H9 (cell line): ENCODE data around the gene H6PD. TPM values are rescaled to one million over a fixed set of nuclear protein-coding genes. Genes with fewer than 3 reads are reported as not detected.

ENCODE experiments used
- DNase-seq: peaks from one replicate; pipeline ENCODE4 v3.0.0-alpha.2; 2017
- H2AFZ ChIP-seq: one replicate; pipeline ENCODE4 v1.6.1; 2013; ENCODE audit warnings: mild to moderate bottlenecking, low read length, control low read depth, moderate library complexity
- H2AK5ac ChIP-seq: 2 replicates; pipeline ENCODE4 v1.6.1; 2013; ENCODE audit warnings: low read length, control low read depth, mixed read lengths; ENCODE audit not compliant: insufficient read length
- H2BK120ac ChIP-seq: one replicate; pipeline ENCODE4 v1.6.1; 2013; ENCODE audit warnings: low read depth, mild to moderate bottlenecking, low read length, control low read depth, inconsistent platforms; ENCODE audit not compliant: poor library complexity, severe bottlenecking
- H2BK12ac ChIP-seq: 2 replicates; pipeline ENCODE4 v1.6.1; 2013; ENCODE audit warnings: low read length, control low read depth, mixed read lengths, low read depth; ENCODE audit not compliant: insufficient read length
- H2BK15ac ChIP-seq: 2 replicates; pipeline ENCODE4 v1.6.1; 2013; ENCODE audit warnings: low read depth, low read length, control low read depth
- H2BK20ac ChIP-seq: one replicate; pipeline ENCODE4 v1.6.1; 2013; ENCODE audit warnings: low read depth, mild to moderate bottlenecking, low read length, control low read depth, inconsistent platforms; ENCODE audit not compliant: poor library complexity, severe bottlenecking
- H2BK5ac ChIP-seq: 2 replicates; pipeline ENCODE4 v1.6.1; 2013; ENCODE audit warnings: low read length, control low read depth, mixed read lengths; ENCODE audit not compliant: insufficient read length
- H3K14ac ChIP-seq: 2 replicates; pipeline ENCODE4 v1.6.1; 2013; ENCODE audit warnings: low read length, control low read depth; ENCODE audit not compliant: insufficient read depth
- H3K18ac ChIP-seq: 2 replicates; pipeline ENCODE4 v1.6.1; 2013; ENCODE audit warnings: low read depth, mild to moderate bottlenecking, mixed read lengths, low read length, control low read depth; ENCODE audit not compliant: insufficient read length
- H3K23ac ChIP-seq: 2 replicates; pipeline ENCODE4 v1.6.1; 2013; ENCODE audit warnings: low read length, control low read depth, mixed read lengths, low read depth; ENCODE audit not compliant: insufficient read length
- H3K23me2 ChIP-seq: 2 replicates; pipeline ENCODE4 v1.6.1; 2013; ENCODE audit warnings: low read depth, mild to moderate bottlenecking, mixed read lengths, low read length, control low read depth; ENCODE audit not compliant: insufficient read length, poor library complexity, severe bottlenecking
- H3K27ac ChIP-seq: 2 replicates; pipeline ENCODE4 v1.5.1; 2013; ENCODE audit warnings: low read length, control low read depth, mixed read lengths, low read depth; ENCODE audit not compliant: insufficient read length
- H3K27me3 ChIP-seq: 2 replicates; pipeline ENCODE4 v1.6.1; 2013; ENCODE audit warnings: low read length, control low read depth, inconsistent platforms; ENCODE audit not compliant: insufficient read depth
- H3K4ac ChIP-seq: 2 replicates; pipeline ENCODE4 v1.6.1; 2013; ENCODE audit warnings: low read depth, mild to moderate bottlenecking, control low read depth, inconsistent platforms, low read length, moderate library complexity
- H3K4me1 ChIP-seq: 2 replicates; pipeline ENCODE4 v1.6.1; 2013; ENCODE audit warnings: low read length, control low read depth, inconsistent platforms; ENCODE audit not compliant: insufficient read depth
- H3K4me2 ChIP-seq: 2 replicates; pipeline ENCODE4 v1.6.1; 2013; ENCODE audit warnings: low read length, control low read depth, mixed read lengths; ENCODE audit not compliant: insufficient read length, insufficient read depth
- H3K56ac ChIP-seq: 2 replicates; pipeline ENCODE4 v1.6.1; 2013; ENCODE audit warnings: low read depth, mild to moderate bottlenecking, mixed read lengths, low read length, control low read depth; ENCODE audit not compliant: insufficient read length
- H3K79me1 ChIP-seq: 2 replicates; pipeline ENCODE4 v1.6.1; 2013; ENCODE audit warnings: low read depth, mild to moderate bottlenecking, moderate library complexity, low read length, control low read depth, inconsistent platforms; ENCODE audit not compliant: insufficient read depth, poor library complexity, severe bottlenecking
- H3K79me2 ChIP-seq: 2 replicates; pipeline ENCODE4 v1.6.1; 2013; ENCODE audit warnings: low read length, control low read depth, inconsistent platforms; ENCODE audit not compliant: insufficient read depth
- H3K9ac ChIP-seq: 2 replicates; pipeline ENCODE4 v1.6.1; 2013; ENCODE audit warnings: low read length, control low read depth, mixed read lengths; ENCODE audit not compliant: insufficient read length; ENCODE audit errors: extremely low read depth
- H3K9me3 ChIP-seq: one replicate; pipeline ENCODE4 v1.6.1; 2013; ENCODE audit warnings: low read depth, low read length, inconsistent platforms; ENCODE audit not compliant: control insufficient read depth
- H3T11ph ChIP-seq: one replicate; pipeline ENCODE4 v1.6.1; 2013; ENCODE audit warnings: mild to moderate bottlenecking, low read length, control low read depth, inconsistent platforms
- H4K20me1 ChIP-seq: one replicate; pipeline ENCODE4 v1.6.1; 2013; ENCODE audit not compliant: control insufficient read depth, insufficient read length, insufficient read depth
- H4K5ac ChIP-seq: 2 replicates; pipeline ENCODE4 v1.6.1; 2013; ENCODE audit warnings: low read depth, mild to moderate bottlenecking, mixed read lengths, low read length, control low read depth; ENCODE audit not compliant: insufficient read length
- H4K8ac ChIP-seq: replicated peaks from 2 replicates; pipeline ENCODE4 v1.6.1; 2013; ENCODE audit warnings: low read length, control low read depth, mixed read lengths, low read depth; ENCODE audit not compliant: insufficient read length
- H4K91ac ChIP-seq: 2 replicates; pipeline ENCODE4 v1.6.1; 2013; ENCODE audit warnings: low read depth, mild to moderate bottlenecking, moderate library complexity, mixed read lengths, low read length, control low read depth; ENCODE audit not compliant: insufficient read length
- H3K27ac Mint-ChIP-seq, 3 experiments: 2 replicates in 2 of 3; 3 replicates in 1 of 3; pipeline ENCODE4 v1.8.0; 2020 to 2021; ENCODE audit warnings: mixed read lengths in 3 of 3, mild to moderate bottlenecking in 1 of 3, moderate library complexity in 1 of 3
- H3K27me3 Mint-ChIP-seq: 2 replicates; pipeline ENCODE4 v1.8.0; 2021; ENCODE audit warnings: low read depth, mild to moderate bottlenecking, moderate library complexity, mixed read lengths
- H3K36me3 Mint-ChIP-seq, 3 experiments: 2 replicates in 2 of 3; 3 replicates in 1 of 3; pipeline ENCODE4 v1.8.0; 2020 to 2021; ENCODE audit warnings: low read depth in 3 of 3, mixed read lengths in 3 of 3; ENCODE audit not compliant: insufficient read depth in 1 of 3
- H3K4me1 Mint-ChIP-seq, 2 experiments: 2 replicates each; pipeline ENCODE4 v1.8.0; 2020; ENCODE audit warnings: mixed read lengths in 2 of 2
- H3K4me3 Mint-ChIP-seq, 2 experiments: 2 replicates in 1 of 2; 3 replicates in 1 of 2; pipeline ENCODE4 v1.8.0; 2020 to 2021; ENCODE audit warnings: mild to moderate bottlenecking in 2 of 2, mixed read lengths in 2 of 2, moderate library complexity in 1 of 2
- H3K9me3 Mint-ChIP-seq, 2 experiments: 2 replicates in 1 of 2; 3 replicates in 1 of 2; pipeline ENCODE4 v1.8.0; 2020; ENCODE audit warnings: mild to moderate bottlenecking in 2 of 2, mixed read lengths in 2 of 2, moderate library complexity in 1 of 2
- CTCF ChIP-seq: fragments of 200-600 bp; sonication (generic); conservative IDR thresholded peaks from 3 replicates; pipeline ENCODE4 v1.8.0; 2021; ENCODE audit warnings: antibody characterized with exemption, mild to moderate bottlenecking
- WGBS: extraction: QIAGEN DNeasy Blood & Tissue Kit; methylation state at CpG from one replicate; pipeline ENCODE4 v1.1.7; 2013; ENCODE audit warnings: missing lambda C conversion rate, low lambda C conversion rate, mixed read lengths; ENCODE audit not compliant: insufficient read length; ENCODE audit errors: extremely low coverage; 5-methylcytosine and 5-hydroxymethylcytosine counted together
- total RNA-seq: library from RNA; stranded (reverse); gene quantifications from 2 replicates; pipeline ENCODE4 v1.2.1, GENCODE V29; 2021

H6PD gene
- total RNA-seq, 1 experiment from 2014 or later, result 7.9 TPM

GRCh38 chr1:9308236-9308785, 73.7 kb downstream of the H6PD start:
- Histone ChIP-seq H3K79me1 (no peaks in the 10 kb centered on the region), H3K27ac (no peak overlapping the region), H2AK5ac (no peak overlapping the region), H3K14ac (no peak overlapping the region), H3K9ac (no peak overlapping the region), H2BK5ac (no peak overlapping the region), H4K5ac (no peak overlapping the region), H3K23ac (no peak overlapping the region), H3K9me3 (no peaks in the 10 kb centered on the region), H3K18ac (no peak overlapping the region), H4K91ac (no peak overlapping the region), H3K23me2 (no peaks in the 10 kb centered on the region), H2AFZ (no peak overlapping the region), H2BK120ac (no peak overlapping the region), H3K4me2 (no peak overlapping the region), H4K8ac (no peak overlapping the region), H2BK12ac (no peak overlapping the region), H2BK20ac (no peak overlapping the region), H3T11ph (no peak overlapping the region), H3K56ac (no peak overlapping the region), H3K79me2 (no peaks in the 10 kb centered on the region), H2BK15ac (no peak overlapping the region), H3K27me3 (no peaks in the 10 kb centered on the region), H3K4me1 (no peaks in the 10 kb centered on the region), H3K4ac (no peak overlapping the region), H4K20me1 (no peaks in the 10 kb centered on the region)
- Mint-ChIP-seq H3K4me1 (peaks cover 3 to 10% of the 10 kb centered on the region in 2 experiments; a peak in 2 of 4 replicates), H3K36me3 (no peaks in the 10 kb centered on the region; a peak in 1 of 7 replicates), H3K27me3 (peaks cover 5% of the 10 kb centered on the region), H3K27ac (no peak overlapping the region), H3K9me3 (no peaks in the 10 kb centered on the region), H3K4me3 (no peak overlapping the region)
- no CpG with 5 or more reads among the region's 9 CpGs for WGBS
- no peak for TF ChIP-seq CTCF
- DNase-seq, result no peak
